ENCODE results near the gene SPHKAP. TPM values are rescaled to one million over a fixed set of nuclear protein-coding genes. Genes with fewer than 3 reads are reported as not detected.

Gene SPHKAP
- total RNA-seq, 1 donor from 2014 or later: not detected

GRCh38 chr2:228038967-228039366 is 142.5 kb downstream of the SPHKAP start:
- Mint-ChIP-seq H3K36me3 (ENCODE audit: low read depth) (no peaks in the 10 kb centered on the region), H3K4me1 (peaks cover 6% of the 10 kb centered on the region), H3K27ac (ENCODE audit: unreplicated experiment) (no peak overlapping the region), H3K9me3 (no peaks in the 10 kb centered on the region), H3K4me3 (no peak overlapping the region), H3K27me3 (ENCODE audit: low read depth) (no peaks in the 10 kb centered on the region)
- DNase-seq (ENCODE audit: low read depth, low spot score): no peak
- TF ChIP-seq CTCF (conservative IDR thresholded peaks at IDR 0.05): no peak

GRCh38 chr2:228037915-228038314 is 143.6 kb downstream of the SPHKAP start:
- Mint-ChIP-seq H3K27me3 (ENCODE audit: low read depth) (no peaks in the 10 kb centered on the region), H3K4me3 (no peak overlapping the region), H3K36me3 (ENCODE audit: low read depth) (no peaks in the 10 kb centered on the region), H3K4me1 (peaks cover 6% of the 10 kb centered on the region), H3K9me3 (no peaks in the 10 kb centered on the region), H3K27ac (ENCODE audit: unreplicated experiment) (no peak overlapping the region)
- TF ChIP-seq CTCF (conservative IDR thresholded peaks at IDR 0.05): no peak
- DNase-seq (ENCODE audit: low read depth, low spot score): no peak

- Mint-ChIP-seq H3K27me3 (ENCODE audit: low read depth) (peaks cover 2% of the 10 kb centered on the region), H3K4me3 (no peak overlapping the region), H3K9me3 (peaks cover 10% of the 10 kb centered on the region), H3K36me3 (ENCODE audit: low read depth) (no peaks in the 10 kb centered on the region), H3K27ac (ENCODE audit: unreplicated experiment) (no peak overlapping the region), H3K4me1 (no peaks in the 10 kb centered on the region)
- no peak for DNase-seq (ENCODE audit: low read depth, low spot score)
- no peak for TF ChIP-seq CTCF (conservative IDR thresholded peaks at IDR 0.05)
Observed at GRCh38 chr2:228023619-228024018, 157.9 kb downstream of the SPHKAP start.

GRCh38 chr2:228018311-228018710 is 163.2 kb downstream of the SPHKAP start:
- TF ChIP-seq CTCF (conservative IDR thresholded peaks at IDR 0.05): no peak
- H3K36me3 Mint-ChIP-seq (ENCODE audit: low read depth): no peaks in the 10 kb centered on the region
- no peak overlapping the region for H3K27ac Mint-ChIP-seq (ENCODE audit: unreplicated experiment)
- no peak for DNase-seq (ENCODE audit: low read depth, low spot score)
- peaks cover 2% of the 10 kb centered on the region for H3K27me3 Mint-ChIP-seq (ENCODE audit: low read depth)
- H3K4me1 Mint-ChIP-seq: peaks cover 4% of the 10 kb centered on the region
- peaks cover 10% of the 10 kb centered on the region for H3K9me3 Mint-ChIP-seq
- H3K4me3 Mint-ChIP-seq: no peak overlapping the region

GRCh38 chr2:228017784-228018183 is 163.7 kb downstream of the SPHKAP start:
- peaks cover 4% of the 10 kb centered on the region for H3K4me1 Mint-ChIP-seq
- peak overlapping the region; percentile 58 for H3K27ac Mint-ChIP-seq (ENCODE audit: unreplicated experiment)
- H3K4me3 Mint-ChIP-seq: no peak overlapping the region
- no peak for DNase-seq (ENCODE audit: low read depth, low spot score)
- TF ChIP-seq CTCF (conservative IDR thresholded peaks at IDR 0.05): no peak
- peaks cover 7% of the 10 kb centered on the region for H3K9me3 Mint-ChIP-seq
- no peaks in the 10 kb centered on the region for H3K36me3 Mint-ChIP-seq (ENCODE audit: low read depth)
- H3K27me3 Mint-ChIP-seq (ENCODE audit: low read depth): peaks cover 2% of the 10 kb centered on the region

GRCh38 chr2:228016402-228016801 is 165.1 kb downstream of the SPHKAP start:
- Mint-ChIP-seq H3K36me3 (ENCODE audit: low read depth) (no peaks in the 10 kb centered on the region), H3K9me3 (peaks cover 7% of the 10 kb centered on the region), H3K4me1 (peaks cover 4% of the 10 kb centered on the region), H3K4me3 (no peak overlapping the region), H3K27me3 (ENCODE audit: low read depth) (peaks cover 2% of the 10 kb centered on the region), H3K27ac (ENCODE audit: unreplicated experiment) (no peak overlapping the region)
- no peak for TF ChIP-seq CTCF (conservative IDR thresholded peaks at IDR 0.05)
- no peak for DNase-seq (ENCODE audit: low read depth, low spot score)

All from neural crest cell (in vitro differentiated cells).